Peyer's patch (tissue), 4 donors: ENCODE results near the gene UNC5A.

Experiments
- POLR2A ChIP-seq, 2 donors: fragments of 450-650 bp; IDR thresholded peaks; one replicate each; pipeline ENCODE4 v1.5.1; 2017; ENCODE audit warnings: antibody characterized with exemption in 2 of 2, mild to moderate bottlenecking in 2 of 2, moderate library complexity in 2 of 2
- TF ChIP-seq, protein P1 (sequence below), 6 experiments: fragments of 450-650 bp in 4 of 6; fragments of 200-600 bp in 2 of 6; sonication (generic) in 1 of 6; IDR thresholded peaks; one replicate each; pipeline ENCODE4 v1.5.1; 2017 to 2019; ENCODE audit warnings: antibody characterized with exemption in 6 of 6, mild to moderate bottlenecking in 3 of 6, moderate library complexity in 1 of 6

GRCh38 chr5:176772271-176773210, 37.8 kb upstream of the UNC5A start:
- TF ChIP-seq, protein P1, sequence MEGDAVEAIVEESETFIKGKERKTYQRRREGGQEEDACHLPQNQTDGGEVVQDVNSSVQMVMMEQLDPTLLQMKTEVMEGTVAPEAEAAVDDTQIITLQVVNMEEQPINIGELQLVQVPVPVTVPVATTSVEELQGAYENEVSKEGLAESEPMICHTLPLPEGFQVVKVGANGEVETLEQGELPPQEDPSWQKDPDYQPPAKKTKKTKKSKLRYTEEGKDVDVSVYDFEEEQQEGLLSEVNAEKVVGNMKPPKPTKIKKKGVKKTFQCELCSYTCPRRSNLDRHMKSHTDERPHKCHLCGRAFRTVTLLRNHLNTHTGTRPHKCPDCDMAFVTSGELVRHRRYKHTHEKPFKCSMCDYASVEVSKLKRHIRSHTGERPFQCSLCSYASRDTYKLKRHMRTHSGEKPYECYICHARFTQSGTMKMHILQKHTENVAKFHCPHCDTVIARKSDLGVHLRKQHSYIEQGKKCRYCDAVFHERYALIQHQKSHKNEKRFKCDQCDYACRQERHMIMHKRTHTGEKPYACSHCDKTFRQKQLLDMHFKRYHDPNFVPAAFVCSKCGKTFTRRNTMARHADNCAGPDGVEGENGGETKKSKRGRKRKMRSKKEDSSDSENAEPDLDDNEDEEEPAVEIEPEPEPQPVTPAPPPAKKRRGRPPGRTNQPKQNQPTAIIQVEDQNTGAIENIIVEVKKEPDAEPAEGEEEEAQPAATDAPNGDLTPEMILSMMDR (IDR thresholded peaks at IDR 0.05) = no peak
- TF ChIP-seq POLR2A (IDR thresholded peaks at IDR 0.05) = no peak
